ENCODE results near the gene DPP7. TPM values are rescaled to one million over a fixed set of nuclear protein-coding genes. Genes with fewer than 3 reads are reported as not detected.

The DPP7 gene
- total RNA-seq, 4 donors from 2014 or later: 23.2 to 100 (median 76.8) TPM

GRCh38 chr9:137071282-137071681 is 43.3 kb downstream of the DPP7 start:
- intact Hi-C loops (cut with DNase I; ENCODE audit: low total_unique reads): no loop called here
- no peak for DNase-seq
- no peak overlapping the region for H3K27ac ChIP-seq

DNA sequence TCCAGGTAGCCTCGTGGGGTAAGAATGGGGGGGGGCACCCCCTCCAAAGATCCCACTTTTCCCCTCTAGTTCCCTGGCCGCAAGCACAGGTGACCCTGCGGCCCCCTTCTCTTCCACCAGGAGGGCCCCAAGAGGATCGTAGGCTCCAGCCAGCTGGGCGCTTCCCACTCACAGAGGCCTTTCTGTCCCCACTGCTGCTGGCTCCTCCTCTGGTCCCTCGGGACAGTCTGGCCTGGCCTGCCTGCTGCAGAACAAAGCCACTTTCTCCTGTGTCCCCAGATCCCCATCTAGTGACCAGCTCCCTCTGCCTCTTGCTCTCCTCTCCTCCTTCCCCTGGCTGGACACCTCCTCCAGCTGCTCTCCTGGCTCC is 43.6 kb downstream of the DPP7 start:
- intact Hi-C loops (cut with DNase I; ENCODE audit: low total_unique reads): no loop called here
- no peaks in the 10 kb centered on the region for H3K9me3 ChIP-seq
- DNase-seq: no peak
- H3K4me1 ChIP-seq: peaks cover 0 to 15% of the 10 kb centered on the region in 2 donors
- TF ChIP-seq CTCF (IDR thresholded peaks at IDR 0.05): no peak
- TF ChIP-seq POLR2A (IDR thresholded peaks at IDR 0.05): no peak
- H3K4me3 ChIP-seq: peak overlapping the region; percentile 7 to 21
- no peaks in the 10 kb centered on the region for H3K36me3 ChIP-seq
- H3K27me3 ChIP-seq: peaks cover 0 to 10% of the 10 kb centered on the region in 2 donors
- H3K27ac ChIP-seq: no peak overlapping the region

More at GRCh38 chr9:137071282-137071681, 43.3 kb downstream of the DPP7 start:
- H3K9me3 ChIP-seq: no peaks in the 10 kb centered on the region
- H3K4me3 ChIP-seq: no peak overlapping the region
- no peaks in the 10 kb centered on the region for H3K36me3 ChIP-seq
- peaks cover 0 to 10% of the 10 kb centered on the region in 2 donors for H3K27me3 ChIP-seq
- peaks cover 0 to 15% of the 10 kb centered on the region in 2 donors for H3K4me1 ChIP-seq
- TF ChIP-seq POLR2A (IDR thresholded peaks at IDR 0.05) (no peak), CTCF (IDR thresholded peaks at IDR 0.05) (no peak)

DNA sequence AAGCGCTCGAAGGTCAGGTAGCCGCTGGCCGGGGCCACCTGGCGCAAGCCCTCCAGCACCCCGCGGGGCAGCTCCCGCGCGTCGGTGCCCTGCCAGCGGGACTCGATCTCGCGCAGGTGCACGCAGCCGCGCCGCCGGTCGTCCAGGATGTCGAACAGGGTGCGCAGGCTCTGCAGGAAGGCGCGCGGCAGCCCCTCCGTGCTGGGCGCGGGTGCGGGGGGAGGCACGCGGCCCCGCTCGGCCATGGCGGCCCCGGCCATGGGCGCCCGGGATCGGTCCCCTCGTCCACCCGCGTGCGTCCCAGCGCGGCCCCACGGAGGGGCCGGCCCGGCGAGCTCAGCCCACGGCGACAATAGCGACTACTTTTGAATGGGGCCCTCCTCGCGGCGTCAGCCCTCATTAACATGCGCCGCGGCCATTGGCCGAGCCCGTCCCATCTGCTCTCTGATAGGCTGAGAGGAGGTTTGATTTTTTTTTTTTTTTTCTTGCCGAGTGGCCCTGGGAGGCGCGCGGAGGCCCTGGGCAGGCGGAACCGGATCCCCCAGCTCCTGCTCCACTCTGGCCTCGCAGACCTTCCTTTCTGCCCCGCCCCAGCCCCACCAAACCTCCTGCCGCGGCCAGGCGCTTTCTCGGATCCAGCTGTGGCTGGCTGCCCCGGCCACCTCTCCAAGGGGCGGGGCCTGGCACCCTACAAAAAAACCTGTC is 44.2 kb downstream of the DPP7 start, which contains the start of gene SAPCD2:
TSS of gene SAPCD2 (minus strand) at position 357 of the 705 bp plus-strand sequence. CDS start at position 260, 97 bp downstream.
- Histone ChIP-seq H3K9me3 (no peaks in the 10 kb centered on the region), H3K4me1 (peaks cover 0 to 15% of the 10 kb centered on the region in 2 donors), H3K27me3 (peaks cover 0 to 10% of the 10 kb centered on the region in 2 donors), H3K27ac (no peak within 1 kb of the TSS), H3K36me3 (no peaks in the 10 kb centered on the region), H3K4me3 (peak within 1 kb of the TSS; percentile 7 to 21)
- intact Hi-C loops (cut with DNase I; ENCODE audit: low total_unique reads): no loop called here
- TF ChIP-seq POLR2A (IDR thresholded peaks at IDR 0.05): peak in 1 of 2 donors; percentile 16
- no peak for TF ChIP-seq CTCF (IDR thresholded peaks at IDR 0.05)
- DNase-seq: peak; percentile 66

DNA sequence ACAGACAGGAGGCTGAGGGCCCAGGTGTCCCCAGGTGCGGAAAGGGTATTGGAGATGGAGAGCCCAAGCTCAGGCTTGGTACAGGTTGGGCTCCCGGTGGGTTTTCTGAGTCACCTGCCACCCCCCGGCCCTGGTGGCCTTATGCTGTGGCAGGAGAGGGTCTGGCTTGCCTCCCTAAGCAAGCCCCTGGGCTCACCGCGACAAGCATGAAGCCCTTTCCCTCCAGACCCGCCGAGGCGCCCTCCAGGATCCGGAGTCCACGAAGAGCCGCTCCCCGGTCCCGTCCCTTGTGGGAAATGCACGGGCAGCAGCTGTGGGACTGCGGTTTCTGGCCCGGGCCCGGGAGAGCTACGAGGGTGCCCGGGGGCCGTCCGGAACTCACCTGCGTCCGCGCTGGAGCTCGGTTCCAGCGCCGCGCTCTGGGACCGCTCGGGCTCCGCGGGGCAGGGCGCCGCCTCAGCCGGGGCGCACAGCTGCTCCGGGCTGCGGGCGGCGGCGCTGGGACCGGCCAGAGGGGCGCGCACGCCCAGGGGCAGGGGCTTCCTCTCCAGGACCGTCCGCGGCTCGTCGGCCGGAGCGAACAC is 44.9 kb downstream of the DPP7 start:
- intact Hi-C loops (cut with DNase I; ENCODE audit: low total_unique reads): no loop called here
- TF ChIP-seq CTCF (IDR thresholded peaks at IDR 0.05): no peak
- no peak for TF ChIP-seq POLR2A (IDR thresholded peaks at IDR 0.05)
- no peak for DNase-seq
- Histone ChIP-seq H3K36me3 (no peaks in the 10 kb centered on the region), H3K9me3 (no peaks in the 10 kb centered on the region), H3K27me3 (peaks cover 0 to 10% of the 10 kb centered on the region in 2 donors), H3K27ac (no peak overlapping the region), H3K4me1 (peaks cover 0 to 15% of the 10 kb centered on the region in 2 donors), H3K4me3 (no peak overlapping the region)
